GM18909 (cell line): ENCODE data around the gene PPP2R2C.

Source experiments
- ATAC-seq: cut with Tn5 transposase; IDR thresholded peaks from one replicate; pipeline ENCODE4 v1.9.1; 2021; ENCODE audit warnings: mild to moderate bottlenecking; ENCODE audit not compliant: unreplicated experiment, poor library complexity

PPP2R2C gene

GRCh38 chr4:6352031-6352692 is 120.3 kb downstream of the PPP2R2C start:
- no peak for ATAC-seq

GRCh38 chr4:6351246-6352000 is 121.0 kb downstream of the PPP2R2C start:
- no peak for ATAC-seq

GRCh38 chr4:6350646-6351045 is 121.8 kb downstream of the PPP2R2C start:
- no peak for ATAC-seq

- ATAC-seq: no peak
Observed at GRCh38 chr4:6349896-6350603, 122.4 kb downstream of the PPP2R2C start.

GRCh38 chr4:6348408-6348807 is 124.0 kb downstream of the PPP2R2C start:
- no peak for ATAC-seq

GRCh38 chr4:6347511-6348045 is 124.8 kb downstream of the PPP2R2C start:
- ATAC-seq: no peak

GRCh38 chr4:6346373-6347110 is 125.9 kb downstream of the PPP2R2C start:
- ATAC-seq: no peak

- ATAC-seq: no peak
Observed at GRCh38 chr4:6345866-6346265, 126.5 kb downstream of the PPP2R2C start.

GRCh38 chr4:6345096-6345830 is 127.2 kb downstream of the PPP2R2C start:
- no peak for ATAC-seq

GRCh38 chr4:6343939-6344408 is 128.4 kb downstream of the PPP2R2C start:
- ATAC-seq: no peak

- no peak for ATAC-seq
Observed at GRCh38 chr4:6342530-6343293, 129.7 kb downstream of the PPP2R2C start.

- no peak for ATAC-seq
Observed at GRCh38 chr4:6341696-6342095, 130.7 kb downstream of the PPP2R2C start.

GRCh38 chr4:6340446-6341015 is 131.9 kb downstream of the PPP2R2C start:
- ATAC-seq: no peak

- no peak for ATAC-seq
Observed at GRCh38 chr4:6339818-6340445, 132.5 kb downstream of the PPP2R2C start.

- ATAC-seq: no peak
Observed at GRCh38 chr4:6338951-6339817, 133.2 kb downstream of the PPP2R2C start.

- ATAC-seq: no peak
Observed at GRCh38 chr4:6338175-6338950, 134.1 kb downstream of the PPP2R2C start.
